GM19035 (cell line): ENCODE measurements around the gene P2RY6.
"Not testable (repeated sequence)": the region's sequence is repeated elsewhere in the genome, so short reads cannot be mapped to it uniquely, and the experiment has no call there.

Experiments
- ATAC-seq: cut with Tn5 transposase; IDR thresholded peaks from one replicate; pipeline ENCODE4 v1.9.1; 2021; ENCODE audit not compliant: unreplicated experiment

The P2RY6 gene

DNA sequence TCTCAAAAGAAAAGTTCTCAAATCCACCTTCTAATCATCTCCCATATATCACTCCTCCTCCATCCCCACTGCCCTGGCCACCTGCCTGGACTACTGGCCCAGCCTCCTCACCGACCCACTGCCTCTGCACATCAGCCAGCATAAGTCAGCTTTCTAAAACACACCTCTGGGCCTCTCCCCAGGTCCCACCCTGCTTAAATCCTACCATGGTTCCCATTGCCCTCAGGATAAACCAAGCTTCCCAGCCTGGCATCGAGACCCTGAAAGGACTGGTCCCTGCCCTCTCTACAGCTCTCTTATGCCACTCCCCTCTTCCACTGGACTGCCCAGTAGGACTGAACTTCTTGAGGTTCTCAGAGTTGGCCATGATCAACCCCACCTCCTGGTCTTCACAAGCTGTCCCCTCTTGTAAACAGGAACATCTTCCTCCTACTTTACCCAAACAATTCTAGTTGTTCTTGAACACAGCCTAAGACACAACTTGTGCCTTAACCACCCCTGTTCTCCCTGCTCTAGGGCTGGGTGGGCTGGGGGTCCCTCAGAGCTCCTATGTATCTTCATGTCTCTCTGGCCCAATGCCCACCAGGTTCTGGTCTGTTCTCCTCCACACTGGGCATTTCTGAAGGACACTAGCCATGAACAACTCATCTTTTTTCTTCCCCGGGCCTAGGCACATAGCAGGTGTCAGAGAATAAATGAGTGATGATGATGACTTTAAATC is 12.6 kb upstream of the P2RY6 start:
- no peak for ATAC-seq

DNA sequence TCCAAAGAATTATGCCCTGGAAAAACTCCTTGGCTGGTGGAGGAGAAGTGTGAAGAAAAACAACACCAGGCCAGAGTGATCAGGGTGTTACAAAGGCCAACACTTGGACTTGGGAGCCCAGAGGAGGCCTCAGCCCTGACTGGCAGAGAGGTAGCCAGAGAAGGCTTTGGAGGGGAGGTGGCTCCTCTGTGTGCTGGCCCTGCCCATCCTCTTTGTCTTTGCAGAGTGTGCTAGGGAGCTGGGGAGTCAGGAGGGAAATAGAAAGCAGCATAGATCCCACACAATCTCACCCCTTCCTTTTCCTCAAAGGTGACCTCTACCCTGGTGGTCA is 12.0 kb upstream of the P2RY6 start:
- ATAC-seq: no peak

GRCh38 chr11:73262851-73263495 is 9.2 kb upstream of the P2RY6 start:
- no peak for ATAC-seq

- ATAC-seq: no peak
These were observed 8.5 kb upstream of the P2RY6 start for GRCh38 chr11:73263640-73264039.

GRCh38 chr11:73265278-73265810 is 6.8 kb upstream of the P2RY6 start:
- no peak for ATAC-seq

GRCh38 chr11:73265853-73266645 is 6.1 kb upstream of the P2RY6 start:
- ATAC-seq: no peak

- ATAC-seq: no peak
These were observed 5.5 kb upstream of the P2RY6 start for GRCh38 chr11:73266646-73267020.

DNA sequence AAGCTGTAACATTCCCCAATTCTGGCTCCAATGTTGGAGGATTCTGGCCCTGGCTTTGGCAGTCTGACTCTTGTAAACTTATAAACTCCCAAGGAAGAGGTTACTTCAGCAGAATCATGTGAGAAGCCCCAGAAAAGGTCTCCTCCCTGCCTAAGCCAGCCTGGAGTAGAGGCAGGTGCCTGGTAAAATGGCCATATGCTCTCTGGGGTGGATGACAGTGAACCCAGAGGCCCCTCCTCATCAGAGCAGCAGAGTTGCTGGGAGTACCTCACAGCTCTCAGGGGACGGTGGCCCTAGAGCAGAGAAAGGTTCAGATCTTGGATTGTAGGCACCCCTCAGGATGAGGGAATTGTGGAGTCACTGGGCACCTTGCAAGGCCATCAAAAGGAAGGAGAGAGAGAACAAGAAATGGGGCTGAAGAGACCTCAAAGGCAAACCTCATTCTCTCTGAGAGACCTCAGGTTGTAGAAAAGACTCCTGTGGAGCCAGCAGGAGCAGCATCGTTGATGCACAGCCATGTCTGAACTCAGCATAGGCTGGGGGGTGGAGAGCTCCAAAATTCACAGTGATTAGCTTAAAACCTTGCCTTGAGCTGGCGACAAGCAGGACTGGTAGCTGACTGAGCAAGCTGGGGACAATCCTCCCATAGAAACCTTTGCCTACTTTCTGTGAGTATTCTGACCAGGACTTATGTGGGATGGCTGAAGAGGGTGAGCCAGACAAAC is 4.9 kb upstream of the P2RY6 start:
- no peak for ATAC-seq

DNA sequence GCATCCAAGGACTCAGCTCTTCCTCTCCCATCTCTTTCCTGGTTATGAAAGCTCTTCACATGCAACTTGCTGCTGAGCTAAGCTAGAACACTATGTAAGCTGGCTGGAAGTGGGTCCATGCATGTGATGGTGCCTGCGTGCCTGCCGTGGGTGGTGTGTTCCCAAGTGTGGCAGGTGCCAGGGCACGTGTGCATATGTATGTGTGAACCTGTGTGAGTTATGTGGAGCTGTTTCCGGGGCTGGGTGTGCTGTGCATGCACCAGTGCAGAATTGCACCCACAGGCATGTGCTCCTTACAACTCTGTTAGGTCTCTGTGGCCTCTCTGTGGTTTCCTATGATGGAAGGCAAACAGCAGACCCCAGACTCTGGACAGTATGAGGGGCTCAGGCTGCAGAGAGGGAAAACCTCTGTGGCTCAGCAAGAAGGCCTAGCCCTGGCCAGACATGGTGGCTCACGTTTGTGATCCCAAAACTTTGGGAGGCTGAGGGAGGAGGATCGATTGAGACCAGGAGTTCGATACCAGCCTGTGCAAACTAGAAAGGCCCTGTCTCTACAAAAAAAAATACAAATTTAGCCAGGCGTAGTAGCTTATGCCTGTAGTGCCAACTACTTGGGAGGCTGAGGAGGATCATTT is 4.1 kb upstream of the P2RY6 start:
- no peak for ATAC-seq

DNA sequence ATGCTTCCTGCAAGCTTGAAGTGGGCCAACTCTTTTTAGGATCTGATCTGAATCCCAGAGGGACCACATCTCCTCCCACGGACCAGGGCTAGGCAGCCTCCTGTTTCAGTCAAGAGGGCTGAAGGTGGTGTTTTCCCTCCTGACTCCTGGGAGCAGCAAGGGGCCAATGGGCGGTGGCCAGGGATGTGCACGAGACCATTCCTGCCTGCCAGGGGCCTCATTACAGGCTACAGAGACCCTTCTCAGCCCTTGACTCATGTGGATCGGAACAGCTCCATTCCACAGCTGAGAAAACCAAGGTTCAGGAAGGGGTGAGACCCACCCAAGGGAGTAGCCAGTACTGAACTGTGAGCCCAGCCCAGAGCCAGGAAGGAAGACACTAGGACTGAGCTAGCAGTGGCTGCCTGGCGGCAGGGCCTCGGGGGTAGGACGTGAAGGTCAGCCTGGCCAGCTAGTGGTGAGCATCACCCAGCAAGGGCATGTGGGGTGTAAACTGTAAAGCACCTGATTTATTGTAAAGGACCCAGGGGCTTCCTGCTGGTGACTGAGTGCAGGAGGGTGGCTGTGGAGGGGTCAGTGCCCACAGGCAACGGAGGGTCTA is 3.4 kb upstream of the P2RY6 start:
- no peak for ATAC-seq

DNA sequence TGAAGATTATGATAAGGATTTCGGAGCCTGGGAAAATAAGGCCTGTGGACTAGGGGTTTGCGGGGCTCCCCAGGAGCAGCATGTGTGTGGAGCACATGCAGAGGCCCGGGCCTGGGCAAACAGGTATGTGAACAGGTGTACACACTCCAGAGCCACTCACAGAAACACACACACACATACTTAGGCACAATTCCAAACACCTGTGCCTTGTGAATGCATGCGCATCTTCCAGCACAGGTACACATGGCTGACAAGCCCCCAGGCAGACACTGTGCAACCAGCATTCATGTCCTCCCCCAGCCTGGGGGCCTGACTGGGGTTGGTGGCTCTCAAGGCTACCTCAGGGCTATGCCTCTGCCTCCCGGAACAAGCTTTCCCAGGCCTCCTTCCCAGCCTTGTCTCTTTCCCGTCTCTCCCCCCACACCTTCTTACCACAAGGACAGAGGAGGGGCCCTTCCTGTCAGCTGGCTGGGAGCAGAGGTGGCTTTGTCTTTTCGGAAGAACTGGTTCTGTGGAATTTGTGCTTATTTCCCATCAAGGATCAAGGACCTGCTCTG is 2.6 kb upstream of the P2RY6 start:
- no peak for ATAC-seq

DNA sequence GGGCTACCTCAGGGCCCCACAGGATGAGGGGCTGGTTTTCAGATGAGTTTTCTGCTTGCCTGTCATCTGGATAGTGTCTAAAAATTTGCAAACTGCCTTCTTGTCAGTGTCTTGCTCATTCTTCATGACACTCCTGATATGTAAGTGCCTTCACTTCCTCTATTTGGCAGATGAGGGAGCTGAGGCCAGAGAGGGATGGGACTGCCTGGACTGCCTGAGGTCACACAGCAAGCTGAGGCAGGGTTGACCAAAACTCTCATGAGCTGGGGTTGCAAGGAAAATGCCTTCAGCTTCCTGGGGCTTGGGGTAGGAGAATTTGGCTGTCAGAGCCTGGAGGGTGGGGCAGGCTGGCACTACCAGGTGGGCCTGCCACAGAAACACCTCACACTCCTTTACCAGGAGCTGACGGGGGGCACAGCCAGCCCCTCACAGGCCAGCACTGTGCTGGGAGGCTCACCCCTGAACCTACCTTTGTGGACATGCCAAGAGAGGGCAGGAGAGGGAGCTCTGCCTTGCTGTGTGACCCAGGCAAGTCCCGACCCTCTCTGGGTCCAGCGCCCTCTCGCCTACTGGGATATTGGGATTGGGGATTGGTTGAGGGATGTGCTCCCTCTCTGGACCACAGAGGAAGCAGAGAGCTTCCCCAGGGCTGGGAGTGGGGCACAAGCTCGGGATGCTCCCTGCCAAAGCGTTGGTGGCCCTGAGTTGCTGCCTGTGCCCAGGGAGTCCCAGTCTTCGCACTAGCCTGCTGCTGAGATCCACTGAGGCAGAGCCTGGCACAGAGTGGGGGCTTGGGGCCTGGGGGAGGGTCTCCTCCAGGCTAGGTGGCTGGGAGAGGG is 1.9 kb upstream of the P2RY6 start:
- ATAC-seq: no peak

GRCh38 chr11:73270855-73271477 is 1.2 kb upstream of the P2RY6 start:
- ATAC-seq: no peak

DNA sequence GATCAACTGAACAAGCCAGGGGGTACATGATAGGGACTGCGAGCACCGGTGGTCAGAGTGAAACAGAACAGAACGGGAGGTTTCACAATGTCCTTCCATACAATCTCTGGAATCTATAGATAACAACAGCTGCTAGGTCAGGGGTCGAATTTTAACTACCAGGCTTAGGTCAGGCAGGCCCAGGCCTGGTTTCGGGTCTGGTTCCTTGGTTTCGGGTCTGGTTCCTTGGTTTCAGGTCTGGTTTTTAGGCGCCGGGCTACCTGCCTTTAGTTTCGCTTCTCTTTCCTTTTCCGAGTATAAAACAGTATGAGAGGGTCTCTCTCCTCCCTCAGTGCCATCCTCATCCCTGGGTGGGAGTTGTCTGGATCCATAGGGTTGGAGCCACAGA is 666 bp upstream of the P2RY6 start:
- not testable (repeated sequence) for ATAC-seq

DNA sequence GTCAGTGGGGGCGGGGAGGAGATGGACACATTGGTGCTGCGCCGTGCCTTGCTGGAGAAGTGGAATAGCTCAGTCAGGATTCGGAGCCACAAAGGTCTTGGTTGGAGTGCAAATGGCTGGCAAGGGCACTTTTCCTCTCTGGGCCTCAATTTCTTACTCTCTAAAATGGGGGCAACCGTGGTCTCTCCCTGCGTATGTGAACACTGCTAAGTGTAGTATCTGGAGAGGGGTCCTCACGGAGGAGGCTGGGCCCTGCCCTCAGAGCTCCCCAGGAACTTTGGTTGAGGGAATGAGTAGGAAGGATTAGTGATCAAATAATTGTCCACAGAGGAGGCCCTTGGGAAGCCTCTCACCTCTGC is 521 bp downstream of the P2RY6 start:
- ATAC-seq: no peak

GRCh38 chr11:73273222-73273895 is 1.2 kb downstream of the P2RY6 start:
- no peak for ATAC-seq

- not testable (repeated sequence) for ATAC-seq
These were observed 2.1 kb downstream of the P2RY6 start for GRCh38 chr11:73274191-73274590.

- ATAC-seq: no peak
These were observed 2.7 kb downstream of the P2RY6 start for GRCh38 chr11:73274722-73275380.
